ENCODE data around the gene DIPK1A.

DNA sequence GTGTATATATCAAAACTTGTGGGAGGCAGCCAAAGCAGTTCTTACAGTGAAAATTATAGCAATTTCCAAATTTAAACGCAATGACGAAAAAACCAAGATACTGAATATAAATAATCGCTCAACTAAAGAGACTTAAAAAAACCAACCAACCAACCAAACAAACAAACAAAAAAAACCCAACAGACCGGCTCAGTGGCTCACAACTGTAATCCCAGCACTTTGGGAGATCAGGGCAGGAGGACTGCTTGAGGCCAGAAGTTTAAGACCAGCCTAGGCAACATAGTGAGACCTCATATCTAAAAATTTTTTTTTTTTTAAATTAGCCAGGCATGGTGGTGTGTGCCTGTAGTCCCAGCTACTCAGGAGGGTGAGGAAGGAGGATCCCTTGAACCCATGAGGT, 106.0 kb downstream of the DIPK1A start:
- TF ChIP-seq, protein P1, sequence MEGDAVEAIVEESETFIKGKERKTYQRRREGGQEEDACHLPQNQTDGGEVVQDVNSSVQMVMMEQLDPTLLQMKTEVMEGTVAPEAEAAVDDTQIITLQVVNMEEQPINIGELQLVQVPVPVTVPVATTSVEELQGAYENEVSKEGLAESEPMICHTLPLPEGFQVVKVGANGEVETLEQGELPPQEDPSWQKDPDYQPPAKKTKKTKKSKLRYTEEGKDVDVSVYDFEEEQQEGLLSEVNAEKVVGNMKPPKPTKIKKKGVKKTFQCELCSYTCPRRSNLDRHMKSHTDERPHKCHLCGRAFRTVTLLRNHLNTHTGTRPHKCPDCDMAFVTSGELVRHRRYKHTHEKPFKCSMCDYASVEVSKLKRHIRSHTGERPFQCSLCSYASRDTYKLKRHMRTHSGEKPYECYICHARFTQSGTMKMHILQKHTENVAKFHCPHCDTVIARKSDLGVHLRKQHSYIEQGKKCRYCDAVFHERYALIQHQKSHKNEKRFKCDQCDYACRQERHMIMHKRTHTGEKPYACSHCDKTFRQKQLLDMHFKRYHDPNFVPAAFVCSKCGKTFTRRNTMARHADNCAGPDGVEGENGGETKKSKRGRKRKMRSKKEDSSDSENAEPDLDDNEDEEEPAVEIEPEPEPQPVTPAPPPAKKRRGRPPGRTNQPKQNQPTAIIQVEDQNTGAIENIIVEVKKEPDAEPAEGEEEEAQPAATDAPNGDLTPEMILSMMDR (conservative IDR thresholded peaks at IDR 0.05), result no peak
- TF ChIP-seq EZH2 (IDR thresholded peaks at IDR 0.05; ENCODE audit: low read depth), result no peak

All from PC-9 (cell line).